Kidney epithelial cell (primary cell): ENCODE measurements around the gene TBX2. TPM values are rescaled to one million over a fixed set of nuclear protein-coding genes. Genes with fewer than 3 reads are reported as not detected.

Experiments
- DNase-seq: peaks from one replicate; pipeline ENCODE4 v3.0.0-alpha.2; 2010; ENCODE audit warnings: low read depth
- H3K27me3 ChIP-seq: 2 replicates; pipeline ENCODE4 v1.6.0; 2011; ENCODE audit warnings: low read length; ENCODE audit not compliant: control insufficient read depth, insufficient read depth
- H3K36me3 ChIP-seq: 2 replicates; pipeline ENCODE4 v1.5.1; 2011; ENCODE audit warnings: low read length; ENCODE audit not compliant: control insufficient read depth, insufficient read depth
- H3K4me3 ChIP-seq: 2 replicates; pipeline ENCODE4 v1.5.1; 2011; ENCODE audit warnings: low read depth, mild to moderate bottlenecking, control low read depth, low read length
- CTCF ChIP-seq: IDR thresholded peaks from 2 replicates; pipeline ENCODE4 v1.5.1; 2011; ENCODE audit warnings: mild to moderate bottlenecking, moderate library complexity, low read length, control low read depth, inconsistent platforms; ENCODE audit not compliant: insufficient read depth, poor library complexity, severe bottlenecking
- total RNA-seq: library from RNA; depleted of rRNA; stranded (reverse); fragments of >200 nt; gene quantifications from 2 replicates; pipeline ENCODE4 v1.2.3, GENCODE V29; 2015

Gene TBX2
- total RNA-seq, 1 donor from 2014 or later, result 7.3 TPM

GRCh38 chr17:61384692-61385576, 14.7 kb upstream of the TBX2 start:
- no peak overlapping the region for H3K4me3 ChIP-seq
- TF ChIP-seq CTCF, result no peak
- H3K36me3 ChIP-seq, result no peaks in the 10 kb centered on the region
- DNase-seq, result no peak
- peaks cover 6% of the 10 kb centered on the region for H3K27me3 ChIP-seq

- Histone ChIP-seq H3K27me3 (peaks cover 6% of the 10 kb centered on the region), H3K4me3 (no peak overlapping the region), H3K36me3 (no peaks in the 10 kb centered on the region)
- DNase-seq, result no peak
- no peak for TF ChIP-seq CTCF
Observed at GRCh38 chr17:61385577-61386236, 13.9 kb upstream of the TBX2 start.

- no peak for TF ChIP-seq CTCF
- no peaks in the 10 kb centered on the region for H3K36me3 ChIP-seq
- H3K27me3 ChIP-seq, result peaks cover 6% of the 10 kb centered on the region
- no peak overlapping the region for H3K4me3 ChIP-seq
- no peak for DNase-seq
Observed at GRCh38 chr17:61386251-61386650, 13.4 kb upstream of the TBX2 start.

GRCh38 chr17:61387011-61387410, 12.6 kb upstream of the TBX2 start:
- H3K4me3 ChIP-seq, result no peak overlapping the region
- no peaks in the 10 kb centered on the region for H3K36me3 ChIP-seq
- no peak for TF ChIP-seq CTCF
- H3K27me3 ChIP-seq, result peaks cover 8% of the 10 kb centered on the region
- no peak for DNase-seq

GRCh38 chr17:61387511-61388305, 11.9 kb upstream of the TBX2 start:
- Histone ChIP-seq H3K4me3 (no peak overlapping the region), H3K36me3 (no peaks in the 10 kb centered on the region), H3K27me3 (peaks cover 8% of the 10 kb centered on the region)
- no peak for DNase-seq
- no peak for TF ChIP-seq CTCF
